Neural cell (in vitro differentiated cells): ENCODE measurements around the gene INTS6. TPM values are rescaled to one million over a fixed set of nuclear protein-coding genes. Genes with fewer than 3 reads are reported as not detected.

ENCODE experiments used
- H2AFZ ChIP-seq: fragments of 200-600, 300-800 bp; sonication (generic), shearing (Covaris generic); 2 replicates; pipeline ENCODE4 v1.6.0; 2014; ENCODE audit warnings: low read depth, mild to moderate bottlenecking, antibody characterized with exemption, low read length, moderate library complexity
- H3F3A ChIP-seq: fragments of 200-600 bp; shearing (Covaris generic); 2 replicates; pipeline ENCODE4 v1.6.1; 2016; ENCODE audit warnings: mild to moderate bottlenecking, moderate library complexity, mixed read lengths, antibody characterized with exemption, low read length; ENCODE audit not compliant: insufficient read depth, poor library complexity, severe bottlenecking
- H3K27ac ChIP-seq: fragments of 200-600, 300-800 bp; sonication (generic), shearing (Covaris generic); 2 replicates; pipeline ENCODE4 v1.5.1; 2014; ENCODE audit warnings: mild to moderate bottlenecking, low read length, moderate library complexity
- H3K27me3 ChIP-seq: fragments of 300-800, 200-600 bp; sonication (generic), shearing (Covaris generic); 2 replicates; pipeline ENCODE4 v1.6.0; 2014; ENCODE audit warnings: mild to moderate bottlenecking, low read depth, low read length, moderate library complexity; ENCODE audit not compliant: insufficient read depth
- H3K36me3 ChIP-seq: fragments of 300-800, 200-600 bp; sonication (generic), shearing (Covaris generic); 2 replicates; pipeline ENCODE4 v1.5.1; 2014; ENCODE audit warnings: mild to moderate bottlenecking, antibody characterized with exemption, low read length, moderate library complexity; ENCODE audit not compliant: insufficient read depth
- H3K4me2 ChIP-seq: fragments of 300-800, 200-600 bp; sonication (generic), shearing (Covaris generic); 2 replicates; pipeline ENCODE4 v1.6.0; 2014; ENCODE audit warnings: mild to moderate bottlenecking, low read length
- H3K4me3 ChIP-seq: fragments of 300-800, 200-600 bp; sonication (generic), shearing (Covaris generic); 2 replicates; pipeline ENCODE4 v1.5.1; 2014; ENCODE audit warnings: mild to moderate bottlenecking, low read length, moderate library complexity
- H3K79me2 ChIP-seq: fragments of 200-600 bp; shearing (Covaris generic); replicated peaks from 2 replicates; pipeline ENCODE4 v1.6.0; 2014; ENCODE audit warnings: mild to moderate bottlenecking, low read length, moderate library complexity; ENCODE audit not compliant: insufficient read depth
- H3K9ac ChIP-seq: fragments of 300-800, 200-600 bp; sonication (generic), shearing (Covaris generic); 2 replicates; pipeline ENCODE4 v1.6.1; 2016; ENCODE audit warnings: mild to moderate bottlenecking, low read length, mixed read lengths
- H3K9me2 ChIP-seq: fragments of 200-600 bp; shearing (Covaris generic); 2 replicates; pipeline ENCODE4 v1.6.1; 2016; ENCODE audit warnings: mild to moderate bottlenecking, low read length, mixed read lengths; ENCODE audit not compliant: insufficient read depth
- H3K9me3 ChIP-seq: fragments of 200-600, 300-800 bp; sonication (generic), shearing (Covaris generic); 2 replicates; pipeline ENCODE4 v1.6.1; 2016; ENCODE audit warnings: mild to moderate bottlenecking, mixed run types, low read length, moderate library complexity, mixed read lengths
- H4K20me1 ChIP-seq: fragments of 200-600 bp; shearing (Covaris generic); 2 replicates; pipeline ENCODE4 v1.6.1; 2016; ENCODE audit warnings: mild to moderate bottlenecking, mixed run types; ENCODE audit not compliant: insufficient read depth
- CTCF ChIP-seq: fragments of 450-650 bp; IDR thresholded peaks from 2 replicates; pipeline ENCODE4 v1.5.1; 2014; ENCODE audit warnings: antibody characterized with exemption, mild to moderate bottlenecking, moderate library complexity; ENCODE audit not compliant: poor library complexity, severe bottlenecking
- EP300 ChIP-seq: fragments of 450-650 bp; conservative IDR thresholded peaks from 2 replicates; pipeline ENCODE4 v1.6.1; 2014; ENCODE audit warnings: antibody characterized with exemption, mild to moderate bottlenecking, moderate library complexity; ENCODE audit not compliant: poor library complexity, severe bottlenecking
- EZH2 ChIP-seq: fragments of 200-600, 300-800 bp; shearing (Covaris generic), sonication (generic); IDR thresholded peaks from 2 replicates; pipeline ENCODE4 v1.6.1; 2014; ENCODE audit warnings: antibody characterized with exemption, low read length, borderline replicate concordance, mild to moderate bottlenecking; ENCODE audit not compliant: insufficient read depth, poor library complexity, severe bottlenecking
- MXI1 ChIP-seq: fragments of 450-650 bp; conservative IDR thresholded peaks from 2 replicates; pipeline ENCODE4 v1.6.1; 2014; ENCODE audit warnings: antibody characterized with exemption, mild to moderate bottlenecking; ENCODE audit not compliant: poor library complexity, severe bottlenecking
- POLR2AphosphoS5 ChIP-seq: IDR thresholded peaks from 2 replicates; pipeline ENCODE4 v1.6.1; 2012
- RAD21 ChIP-seq: fragments of 450-650 bp; conservative IDR thresholded peaks from 2 replicates; pipeline ENCODE4 v1.6.1; 2014; ENCODE audit warnings: antibody characterized with exemption, mild to moderate bottlenecking, moderate library complexity
- REST ChIP-seq: IDR thresholded peaks from 2 replicates; pipeline ENCODE4 v1.6.1; 2012; ENCODE audit warnings: borderline replicate concordance
- SMC3 ChIP-seq: fragments of 450-650 bp; conservative IDR thresholded peaks from 2 replicates; pipeline ENCODE4 v1.6.1; 2014; ENCODE audit warnings: antibody characterized with exemption, mild to moderate bottlenecking, moderate library complexity; ENCODE audit not compliant: poor library complexity
- TAF1 ChIP-seq: IDR thresholded peaks from 2 replicates; pipeline ENCODE4 v1.6.1; 2012; ENCODE audit warnings: low read depth
- polyA plus RNA-seq: library from polyadenylated mRNA; depleted of rRNA; stranded (reverse); fragments of >200 nt; gene quantifications from 2 replicates; pipeline ENCODE4 v1.2.3, GENCODE V29; 2014

Gene INTS6
- polyA plus RNA-seq, 1 donor from 2014 or later: 22.6 TPM

- Histone ChIP-seq H3K9me2 (no peaks in the 10 kb centered on the region), H3K9ac (no peak overlapping the region), H3K27me3 (no peaks in the 10 kb centered on the region), H3K4me2 (no peak overlapping the region), H2AFZ (no peak overlapping the region), H3K36me3 (no peaks in the 10 kb centered on the region), H3K79me2 (peaks cover 29% of the 10 kb centered on the region), H4K20me1 (no peaks in the 10 kb centered on the region), H3K4me3 (no peak overlapping the region), H3K9me3 (no peaks in the 10 kb centered on the region), H3F3A (no peaks in the 10 kb centered on the region), H3K27ac (no peak overlapping the region)
- TF ChIP-seq POLR2AphosphoS5 (no peak), MXI1 (no peak), TAF1 (no peak), REST (no peak), RAD21 (no peak), EP300 (no peak), SMC3 (no peak), CTCF (no peak), EZH2 (no peak)
Measured at GRCh38 chr13:51425410-51426042, 27.3 kb downstream of the INTS6 start.

GRCh38 chr13:51423766-51424165 is 29.1 kb downstream of the INTS6 start:
- H3K4me2 ChIP-seq: no peak overlapping the region
- peaks cover 29% of the 10 kb centered on the region for H3K79me2 ChIP-seq

GRCh38 chr13:51422484-51422883 is 30.4 kb downstream of the INTS6 start:
- Histone ChIP-seq H3K27ac (no peak overlapping the region), H3K9ac (no peak overlapping the region), H3K9me2 (no peaks in the 10 kb centered on the region), H4K20me1 (no peaks in the 10 kb centered on the region), H3K4me2 (no peak overlapping the region), H3K36me3 (no peaks in the 10 kb centered on the region), H3K27me3 (no peaks in the 10 kb centered on the region), H2AFZ (no peak overlapping the region), H3F3A (no peaks in the 10 kb centered on the region), H3K9me3 (no peaks in the 10 kb centered on the region), H3K79me2 (peaks cover 29% of the 10 kb centered on the region), H3K4me3 (no peak overlapping the region)
- TF ChIP-seq REST (no peak), RAD21 (no peak), TAF1 (no peak), POLR2AphosphoS5 (no peak), EZH2 (no peak), EP300 (no peak), MXI1 (no peak), SMC3 (no peak), CTCF (no peak)

More at GRCh38 chr13:51423766-51424165, 29.1 kb downstream of the INTS6 start:
- Histone ChIP-seq H3K27me3 (no peaks in the 10 kb centered on the region), H4K20me1 (no peaks in the 10 kb centered on the region), H3F3A (no peaks in the 10 kb centered on the region), H3K9me2 (no peaks in the 10 kb centered on the region), H3K9me3 (no peaks in the 10 kb centered on the region), H3K4me3 (no peak overlapping the region), H3K27ac (no peak overlapping the region), H3K9ac (no peak overlapping the region), H2AFZ (no peak overlapping the region), H3K36me3 (no peaks in the 10 kb centered on the region)
- TF ChIP-seq EZH2: no peak
- no peak for TF ChIP-seq POLR2AphosphoS5
